Activated CD4-positive, alpha-beta T cell treated with anti-CD3 and anti-CD28 coated beads, Interleukin-2, Interleukin-6, amounts not matched to agents 100 ng/mL and 50 ng/mL, durations not matched to agents 16 hours and 8 hours (primary cell): ENCODE measurements around the gene MYB.
"Not testable (repeated sequence)": the region's sequence is repeated elsewhere in the genome, so short reads cannot be mapped to it uniquely, and the experiment has no call there.

ENCODE experiments used
- DNase-seq: peaks from one replicate; pipeline ENCODE4 v3.0.0-alpha.2; 2020

MYB gene

GRCh38 chr6:135180542-135181332 lies at the start of gene MYB:
Gene MYB, plus strand, starts transcription at chr6:135181308. Its CDS starts 206 bp downstream, at chr6:135181514.
- DNase-seq, result peak; percentile 91

GRCh38 chr6:135132776-135133175 lies 48.3 kb upstream of the MYB start:
- no peak for DNase-seq

- no peak for DNase-seq
Observed at GRCh38 chr6:135135835-135136234, 45.3 kb upstream of the MYB start.

- DNase-seq, result no peak
Observed at GRCh38 chr6:135137826-135138225, 43.3 kb upstream of the MYB start.

GRCh38 chr6:135141182-135141581 lies 39.9 kb upstream of the MYB start:
- no peak for DNase-seq

- DNase-seq, result no peak
Observed at GRCh38 chr6:135141728-135142127, 39.4 kb upstream of the MYB start.

GRCh38 chr6:135142232-135142631 lies 38.9 kb upstream of the MYB start:
- not testable (repeated sequence) for DNase-seq

GRCh38 chr6:135144673-135145062 lies 36.4 kb upstream of the MYB start:
- DNase-seq, result no peak

GRCh38 chr6:135145063-135145800 lies 35.9 kb upstream of the MYB start:
- DNase-seq, result peak; percentile 68

GRCh38 chr6:135146162-135146934 lies 34.8 kb upstream of the MYB start:
- peak; percentile 34 for DNase-seq

GRCh38 chr6:135147637-135148592 lies 33.2 kb upstream of the MYB start:
- peak; percentile 45 for DNase-seq

- DNase-seq, result no peak
Observed at GRCh38 chr6:135148889-135149288, 32.2 kb upstream of the MYB start.

- no peak for DNase-seq
Observed at GRCh38 chr6:135149376-135149775, 31.7 kb upstream of the MYB start.

GRCh38 chr6:135150481-135150880 lies 30.6 kb upstream of the MYB start:
- not testable (repeated sequence) for DNase-seq

GRCh38 chr6:135154125-135154524 lies 27.0 kb upstream of the MYB start:
- DNase-seq, result not testable (repeated sequence)

- DNase-seq, result no peak
Observed at GRCh38 chr6:135158397-135158796, 22.7 kb upstream of the MYB start.

- peak; percentile 91 for DNase-seq
Observed at GRCh38 chr6:135159531-135159930, 21.6 kb upstream of the MYB start.

GRCh38 chr6:135161411-135162395 lies 19.4 kb upstream of the MYB start:
- DNase-seq, result peak; percentile 87

GRCh38 chr6:135162678-135163439 lies 18.2 kb upstream of the MYB start:
- DNase-seq, result peak; percentile 86

GRCh38 chr6:135163440-135163738 lies 17.7 kb upstream of the MYB start:
- peak; percentile 91 for DNase-seq
